Fibroblast of lung (primary cell): ENCODE data around the gene AGAP1.

Experiments used
- CTCF ChIP-seq, 2 donors: IDR thresholded peaks in 1 of 2; conservative IDR thresholded peaks in 1 of 2; 1 replicate in 1 of 2; 2 replicates in 1 of 2; pipeline ENCODE4 v1.5.1; 2011 to 2012; ENCODE audit warnings: low read length in 2 of 2, control low read depth in 1 of 2, inconsistent platforms in 1 of 2, low read depth in 1 of 2, mild to moderate bottlenecking in 1 of 2
- EZH2 ChIP-seq: IDR thresholded peaks from 2 replicates; pipeline ENCODE4 v1.5.1; 2012; ENCODE audit warnings: low read length, control low read depth, mild to moderate bottlenecking; ENCODE audit errors: missing control alignments

GRCh38 chr2:235841863-235842262, 348.0 kb downstream of the AGAP1 start:
- no peak for TF ChIP-seq CTCF (conservative IDR thresholded peaks at IDR 0.05 in 1 of 2, IDR thresholded peaks at IDR 0.05 in 1 of 2; ENCODE audit: low read depth in 1 of 2, low read length in 2 of 2)
- TF ChIP-seq EZH2: no peak
